Measurements from ENCODE around the gene ANKS3.

DNA sequence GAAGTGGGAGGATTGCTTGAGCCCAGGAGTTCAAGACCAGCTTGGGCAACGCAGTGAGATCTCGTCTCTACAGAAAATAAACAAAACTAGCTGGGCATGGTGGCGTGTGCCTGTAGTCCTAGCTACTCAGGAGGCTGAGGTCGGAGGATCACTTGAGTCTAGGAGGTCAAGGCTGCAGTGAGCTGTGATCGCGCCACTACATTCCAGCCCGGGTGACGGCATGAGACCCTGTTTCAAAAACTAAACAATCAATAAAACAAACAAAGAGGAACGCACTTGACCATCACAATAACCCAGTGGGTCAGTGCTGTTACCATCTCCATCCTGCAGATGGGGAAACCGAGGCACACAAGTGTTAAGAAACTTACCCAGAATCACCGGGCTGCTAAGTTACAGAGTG, 19.2 kb upstream of the ANKS3 start:
- TF ChIP-seq, protein P1, sequence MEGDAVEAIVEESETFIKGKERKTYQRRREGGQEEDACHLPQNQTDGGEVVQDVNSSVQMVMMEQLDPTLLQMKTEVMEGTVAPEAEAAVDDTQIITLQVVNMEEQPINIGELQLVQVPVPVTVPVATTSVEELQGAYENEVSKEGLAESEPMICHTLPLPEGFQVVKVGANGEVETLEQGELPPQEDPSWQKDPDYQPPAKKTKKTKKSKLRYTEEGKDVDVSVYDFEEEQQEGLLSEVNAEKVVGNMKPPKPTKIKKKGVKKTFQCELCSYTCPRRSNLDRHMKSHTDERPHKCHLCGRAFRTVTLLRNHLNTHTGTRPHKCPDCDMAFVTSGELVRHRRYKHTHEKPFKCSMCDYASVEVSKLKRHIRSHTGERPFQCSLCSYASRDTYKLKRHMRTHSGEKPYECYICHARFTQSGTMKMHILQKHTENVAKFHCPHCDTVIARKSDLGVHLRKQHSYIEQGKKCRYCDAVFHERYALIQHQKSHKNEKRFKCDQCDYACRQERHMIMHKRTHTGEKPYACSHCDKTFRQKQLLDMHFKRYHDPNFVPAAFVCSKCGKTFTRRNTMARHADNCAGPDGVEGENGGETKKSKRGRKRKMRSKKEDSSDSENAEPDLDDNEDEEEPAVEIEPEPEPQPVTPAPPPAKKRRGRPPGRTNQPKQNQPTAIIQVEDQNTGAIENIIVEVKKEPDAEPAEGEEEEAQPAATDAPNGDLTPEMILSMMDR (conservative IDR thresholded peaks at IDR 0.05; ENCODE audit: low read depth, low read length) = no peak
- no peak for TF ChIP-seq EZH2phosphoT487 (IDR thresholded peaks at IDR 0.05; ENCODE audit: borderline replicate concordance, low read length)

Measured in PC-3 (cell line).